IMR-90 (cell line): ENCODE results near the gene FAT1. TPM values are rescaled to one million over a fixed set of nuclear protein-coding genes. Genes with fewer than 3 reads are reported as not detected.

Source experiments
- ATAC-seq: fragments of 200-7000 bp; cut with Tn5 transposase; 2 replicates; pipeline ENCODE4 v1.9.1; 2020; ENCODE audit warnings: low read depth, mild to moderate bottlenecking, moderate library complexity
- BruUV-seq: library from RNA; stranded (reverse); fragments of 400-500 nt; replicated peaks from 2 replicates; lab custom pipeline; 2021; lab: Mats Ljungman, UMichigan
- CTCF ChIA-PET: fragments of 300-600 bp; formaldehyde crosslinking; extraction: SDS; loops from one replicate; lab custom pipeline; 2021; ENCODE audit warnings: antibody characterized with exemption; lab: Yijun Ruan, JAX
- POLR2A ChIA-PET: fragments of 300-600 bp; sonication (Branson Sonifier 250); formaldehyde crosslinking; loops from one replicate; lab custom pipeline; 2022; ENCODE audit warnings: antibody characterized with exemption; ENCODE audit not compliant: unreplicated experiment; lab: Charles Lee
- DNase-seq: peaks from one replicate; pipeline ENCODE4 v3.0.0; 2013
- H2AFZ ChIP-seq: replicated peaks from 2 replicates; pipeline ENCODE3; 2013; ENCODE audit warnings: low read length, mild to moderate bottlenecking; ENCODE audit not compliant: poor library complexity
- H2AK5ac ChIP-seq: 2 replicates; pipeline ENCODE4 v1.6.1; 2013; ENCODE audit warnings: low read depth, low read length, inconsistent platforms
- H2AK9ac ChIP-seq: replicated peaks from 2 replicates; pipeline ENCODE3; 2013; ENCODE audit warnings: mild to moderate bottlenecking, low read depth, low read length, moderate library complexity; ENCODE audit not compliant: poor library complexity
- H2BK120ac ChIP-seq: 2 replicates; pipeline ENCODE4 v1.6.1; 2013; ENCODE audit warnings: low read depth, low read length, inconsistent platforms
- H2BK15ac ChIP-seq: 3 replicates; pipeline ENCODE4 v1.6.1; 2013; ENCODE audit warnings: low read depth, low read length, inconsistent platforms
- H2BK20ac ChIP-seq: 2 replicates; pipeline ENCODE4 v1.6.1; 2013; ENCODE audit warnings: low read depth, mild to moderate bottlenecking, inconsistent platforms, low read length, moderate library complexity
- H2BK5ac ChIP-seq: 2 replicates; pipeline ENCODE4 v1.6.1; 2013; ENCODE audit warnings: mild to moderate bottlenecking, low read depth, low read length, inconsistent platforms; ENCODE audit not compliant: poor library complexity, severe bottlenecking
- H3K14ac ChIP-seq: replicated peaks from 2 replicates; pipeline ENCODE4 v1.6.1; 2013; ENCODE audit warnings: low read depth, low read length, inconsistent platforms
- H3K18ac ChIP-seq: 2 replicates; pipeline ENCODE4 v1.6.1; 2013; ENCODE audit warnings: low read depth, low read length, control low read depth
- H3K23ac ChIP-seq: 2 replicates; pipeline ENCODE4 v1.6.1; 2013; ENCODE audit warnings: low read depth, low read length, inconsistent platforms
- H3K27ac ChIP-seq: 2 replicates; pipeline ENCODE4 v1.5.1; 2013; ENCODE audit warnings: mild to moderate bottlenecking, control low read depth, low read length; ENCODE audit not compliant: insufficient read depth
- H3K27me3 ChIP-seq: 2 replicates; pipeline ENCODE4 v1.6.1; 2013; ENCODE audit warnings: low read length; ENCODE audit not compliant: control insufficient read depth, insufficient read depth
- H3K36me3 ChIP-seq: 2 replicates; pipeline ENCODE4 v1.6.1; 2013; ENCODE audit warnings: low read length, mixed read lengths; ENCODE audit not compliant: control insufficient read depth, insufficient read depth
- H3K4ac ChIP-seq: 2 replicates; pipeline ENCODE4 v1.6.1; 2013; ENCODE audit warnings: low read depth, low read length, inconsistent platforms
- H3K4me1 ChIP-seq: 2 replicates; pipeline ENCODE4 v1.6.1; 2013; ENCODE audit warnings: low read length, mixed read lengths; ENCODE audit not compliant: control insufficient read depth, insufficient read depth
- H3K4me2 ChIP-seq: 2 replicates; pipeline ENCODE4 v1.6.1; 2013; ENCODE audit warnings: low read depth, mild to moderate bottlenecking, control low read depth, low read length, moderate library complexity
- H3K4me3 ChIP-seq: 2 replicates; pipeline ENCODE4 v1.5.1; 2013; ENCODE audit warnings: low read depth, mild to moderate bottlenecking, control low read depth, low read length, moderate library complexity; ENCODE audit not compliant: insufficient read depth
- H3K56ac ChIP-seq: 2 replicates; pipeline ENCODE4 v1.6.1; 2013; ENCODE audit warnings: low read length, inconsistent platforms; ENCODE audit not compliant: insufficient read depth; ENCODE audit errors: extremely low read depth
- H3K79me1 ChIP-seq, 2 experiments: 2 replicates each; pipeline ENCODE4 v1.6.1; 2013; ENCODE audit warnings: low read length in 2 of 2, inconsistent platforms in 1 of 2, low read depth in 1 of 2
- H3K9ac ChIP-seq: 2 replicates; pipeline ENCODE4 v1.6.1; 2013; ENCODE audit warnings: low read depth, low read length, control low read depth
- H3K9me1 ChIP-seq: 2 replicates; pipeline ENCODE4 v1.6.1; 2013; ENCODE audit warnings: low read length, inconsistent platforms; ENCODE audit not compliant: insufficient read depth
- H3K9me3 ChIP-seq: 2 replicates; pipeline ENCODE4 v1.6.1; 2013; ENCODE audit warnings: low read length; ENCODE audit not compliant: control insufficient read depth, insufficient read depth
- H4K20me1 ChIP-seq: 2 replicates; pipeline ENCODE4 v1.6.1; 2013; ENCODE audit warnings: low read length, inconsistent platforms; ENCODE audit not compliant: insufficient read depth
- H4K5ac ChIP-seq: 2 replicates; pipeline ENCODE4 v1.6.1; 2013; ENCODE audit warnings: mild to moderate bottlenecking, low read depth, low read length, control low read depth
- H4K8ac ChIP-seq, 2 experiments: 2 replicates each; pipeline ENCODE4 v1.6.1; 2013; ENCODE audit warnings: low read depth in 2 of 2, low read length in 2 of 2, control low read depth in 1 of 2, inconsistent platforms in 1 of 2
- H4K91ac ChIP-seq: 2 replicates; pipeline ENCODE4 v1.6.1; 2013; ENCODE audit warnings: low read depth, low read length, inconsistent platforms; ENCODE audit not compliant: insufficient read depth
- BHLHE40 ChIP-seq: fragments of 150-350 bp; IDR thresholded peaks from 2 replicates; pipeline ENCODE4 v1.6.1; 2016; ENCODE audit warnings: mild to moderate bottlenecking, low read depth, low read length
- CEBPB ChIP-seq: IDR thresholded peaks from 2 replicates; pipeline ENCODE4 v1.6.1; 2012; ENCODE audit warnings: low read depth, low read length, improper control_type of control experiment
- CHD1 ChIP-seq: IDR thresholded peaks from 2 replicates; pipeline ENCODE4 v1.6.1; 2012; ENCODE audit warnings: low read depth, low read length, improper control_type of control experiment
- FOS ChIP-seq: fragments of 150-350 bp; IDR thresholded peaks from 2 replicates; pipeline ENCODE4 v1.6.1; 2016; ENCODE audit warnings: low read depth, low read length
- MAFK ChIP-seq: IDR thresholded peaks from 2 replicates; pipeline ENCODE4 v1.6.1; 2012; ENCODE audit warnings: low read depth, low read length, improper control_type of control experiment
- MAZ ChIP-seq: IDR thresholded peaks from 2 replicates; pipeline ENCODE4 v1.6.1; 2012; ENCODE audit warnings: low read depth, mild to moderate bottlenecking, low read length, improper control_type of control experiment, moderate library complexity, borderline replicate concordance
- MXI1 ChIP-seq: IDR thresholded peaks from 2 replicates; pipeline ENCODE4 v1.6.1; 2012; ENCODE audit warnings: low read depth, mild to moderate bottlenecking, low read length, moderate library complexity, borderline replicate concordance
- NFE2L2 ChIP-seq: fragments of 150-350 bp; IDR thresholded peaks from 2 replicates; pipeline ENCODE4 v1.6.1; 2016; ENCODE audit warnings: low read depth, mild to moderate bottlenecking, low read length
- POLR2A ChIP-seq: IDR thresholded peaks from 2 replicates; pipeline ENCODE4 v1.6.1; 2012; ENCODE audit warnings: mild to moderate bottlenecking, low read depth, low read length
- RAD21 ChIP-seq: IDR thresholded peaks from 2 replicates; pipeline ENCODE4 v1.6.1; 2012; ENCODE audit warnings: low read length, improper control_type of control experiment
- RCOR1 ChIP-seq: IDR thresholded peaks from 2 replicates; pipeline ENCODE4 v1.6.1; 2012; ENCODE audit warnings: mild to moderate bottlenecking, low read length, improper control_type of control experiment; ENCODE audit not compliant: insufficient replicate concordance
- RFX5 ChIP-seq: IDR thresholded peaks from 2 replicates; pipeline ENCODE4 v1.8.0; 2012; ENCODE audit warnings: low read depth, mild to moderate bottlenecking, low read length, moderate library complexity
- SMC3 ChIP-seq: fragments of 150-350 bp; IDR thresholded peaks from 2 replicates; pipeline ENCODE4 v1.6.1; 2016; ENCODE audit warnings: low read depth, mild to moderate bottlenecking, antibody characterized with exemption, low read length, moderate library complexity
- WGBS, 2 experiments: methylation state at CpG; one replicate each; pipeline versions ENCODE4 v1.1.5 to v1.1.7; 2013; ENCODE audit warnings: missing lambda C conversion rate in 2 of 2; ENCODE audit not compliant: insufficient read length in 1 of 2; ENCODE audit errors: extremely low coverage in 2 of 2; 5-methylcytosine and 5-hydroxymethylcytosine counted together
- dilution Hi-C: fragments of 300-500 bp; cut with HindIII; formaldehyde crosslinking; loops from one replicate; pipeline ENCODE4 v1.14.3; 2018; ENCODE audit warnings: low sequenced_read_pairs; ENCODE audit not compliant: unreplicated experiment
- in situ Hi-C: fragments of 300-500 bp; cut with MboI; formaldehyde crosslinking; loops from 3 replicates; pipeline ENCODE4 v1.14.3; 2019; ENCODE audit warnings: low sequenced_read_pairs, inconsistent platforms, mixed read lengths
- intact Hi-C: fragments of 100-400 bp; cut with micrococcal nuclease; formaldehyde crosslinking; loops from 2 replicates; pipeline ENCODE4 v1.10.0; 2022
- polyA plus RNA-seq, 3 experiments: library from polyadenylated mRNA; depleted of rRNA; stranded (reverse); fragments of >200 nt; gene quantifications; 2 replicates each; pipeline ENCODE4 v1.2.3, GENCODE V29; 2012; ENCODE audit warnings: low replicate concordance in 1 of 3
- total RNA-seq: library from RNA; depleted of rRNA; stranded (reverse); fragments of >200 nt; gene quantifications from 2 replicates; pipeline ENCODE4 v1.2.3, GENCODE V29; 2012
- TF ChIP-seq, protein P1 (sequence below): fragments of 150-350 bp; IDR thresholded peaks from 2 replicates; pipeline ENCODE4 v1.6.1; 2016; ENCODE audit warnings: low read depth, mild to moderate bottlenecking, low read length, moderate library complexity, borderline replicate concordance
- TF ChIP-seq, protein P2 (sequence below): conservative IDR thresholded peaks from 2 replicates; pipeline ENCODE4 v1.5.1; 2012; ENCODE audit warnings: mild to moderate bottlenecking, low read depth, low read length, improper control_type of control experiment
- TF ChIP-seq, protein P3 (sequence below): fragments of 150-350 bp; IDR thresholded peaks from 2 replicates; pipeline ENCODE4 v1.6.1; 2017; ENCODE audit warnings: mild to moderate bottlenecking, antibody characterized with exemption, low read length, low read depth

FAT1 gene
- total and polyA plus RNA-seq, 2 of the 4 experiments (the other 2 are of a cell fraction): 156 to 519 TPM

DNA sequence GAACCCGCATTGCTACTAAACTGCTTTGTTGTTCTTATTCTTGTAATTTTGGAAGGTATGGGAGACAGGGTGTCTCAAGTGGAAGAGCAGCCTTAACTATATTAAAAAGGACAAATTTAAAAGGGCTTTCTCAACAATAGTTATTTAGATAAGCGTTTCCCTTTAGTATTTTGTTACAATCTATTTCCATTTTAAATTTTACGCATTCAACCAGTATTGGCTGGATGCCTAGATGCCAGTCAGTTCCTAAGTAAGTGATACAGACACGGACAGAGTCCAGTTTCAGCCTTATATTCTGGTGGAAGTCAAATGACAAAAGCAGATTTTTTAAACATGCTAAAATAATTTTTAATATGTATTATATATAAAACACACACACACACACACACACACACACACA is 28.3 kb downstream of the FAT1 start:
- Histone ChIP-seq H4K91ac (no peak overlapping the region), H3K23ac (no peak overlapping the region), H4K5ac (no peak overlapping the region), H3K18ac (no peak overlapping the region), H3K9me3 (no peaks in the 10 kb centered on the region), H4K8ac (no peak overlapping the region), H3K4me2 (no peak overlapping the region), H2AK9ac (no peak overlapping the region), H3K4ac (no peak overlapping the region), H3K27me3 (no peaks in the 10 kb centered on the region), H4K20me1 (peaks cover 83% of the 10 kb centered on the region), H3K9me1 (peaks cover 25% of the 10 kb centered on the region), H2BK15ac (no peak overlapping the region), H2AFZ (no peak overlapping the region), H2BK120ac (no peak overlapping the region), H3K56ac (no peak overlapping the region), H3K9ac (no peak overlapping the region), H3K4me1 (peaks cover 9% of the 10 kb centered on the region), H2AK5ac (no peak overlapping the region), H3K36me3 (peaks cover 45% of the 10 kb centered on the region), H3K14ac (no peak overlapping the region), H2BK20ac (no peak overlapping the region), H2BK5ac (no peak overlapping the region), H3K27ac (no peak overlapping the region), H3K4me3 (no peak overlapping the region), H3K79me1 (peaks cover 4 to 58% of the 10 kb centered on the region in 2 experiments; a peak in 3 of 4 replicates)
- TF ChIP-seq FOS: no peak
- TF ChIP-seq, protein P1, sequence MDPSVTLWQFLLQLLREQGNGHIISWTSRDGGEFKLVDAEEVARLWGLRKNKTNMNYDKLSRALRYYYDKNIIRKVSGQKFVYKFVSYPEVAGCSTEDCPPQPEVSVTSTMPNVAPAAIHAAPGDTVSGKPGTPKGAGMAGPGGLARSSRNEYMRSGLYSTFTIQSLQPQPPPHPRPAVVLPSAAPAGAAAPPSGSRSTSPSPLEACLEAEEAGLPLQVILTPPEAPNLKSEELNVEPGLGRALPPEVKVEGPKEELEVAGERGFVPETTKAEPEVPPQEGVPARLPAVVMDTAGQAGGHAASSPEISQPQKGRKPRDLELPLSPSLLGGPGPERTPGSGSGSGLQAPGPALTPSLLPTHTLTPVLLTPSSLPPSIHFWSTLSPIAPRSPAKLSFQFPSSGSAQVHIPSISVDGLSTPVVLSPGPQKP: no peak
- TF ChIP-seq CHD1: no peak
- no peak for TF ChIP-seq BHLHE40
- TF ChIP-seq RFX5: no peak
- TF ChIP-seq, protein P2, sequence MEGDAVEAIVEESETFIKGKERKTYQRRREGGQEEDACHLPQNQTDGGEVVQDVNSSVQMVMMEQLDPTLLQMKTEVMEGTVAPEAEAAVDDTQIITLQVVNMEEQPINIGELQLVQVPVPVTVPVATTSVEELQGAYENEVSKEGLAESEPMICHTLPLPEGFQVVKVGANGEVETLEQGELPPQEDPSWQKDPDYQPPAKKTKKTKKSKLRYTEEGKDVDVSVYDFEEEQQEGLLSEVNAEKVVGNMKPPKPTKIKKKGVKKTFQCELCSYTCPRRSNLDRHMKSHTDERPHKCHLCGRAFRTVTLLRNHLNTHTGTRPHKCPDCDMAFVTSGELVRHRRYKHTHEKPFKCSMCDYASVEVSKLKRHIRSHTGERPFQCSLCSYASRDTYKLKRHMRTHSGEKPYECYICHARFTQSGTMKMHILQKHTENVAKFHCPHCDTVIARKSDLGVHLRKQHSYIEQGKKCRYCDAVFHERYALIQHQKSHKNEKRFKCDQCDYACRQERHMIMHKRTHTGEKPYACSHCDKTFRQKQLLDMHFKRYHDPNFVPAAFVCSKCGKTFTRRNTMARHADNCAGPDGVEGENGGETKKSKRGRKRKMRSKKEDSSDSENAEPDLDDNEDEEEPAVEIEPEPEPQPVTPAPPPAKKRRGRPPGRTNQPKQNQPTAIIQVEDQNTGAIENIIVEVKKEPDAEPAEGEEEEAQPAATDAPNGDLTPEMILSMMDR: no peak
- no peak for TF ChIP-seq RAD21
- TF ChIP-seq NFE2L2: no peak
- TF ChIP-seq RCOR1: no peak
- TF ChIP-seq SMC3: no peak
- TF ChIP-seq POLR2A: no peak
- TF ChIP-seq MAZ: no peak
- no peak for TF ChIP-seq MAFK
- TF ChIP-seq, protein P3, sequence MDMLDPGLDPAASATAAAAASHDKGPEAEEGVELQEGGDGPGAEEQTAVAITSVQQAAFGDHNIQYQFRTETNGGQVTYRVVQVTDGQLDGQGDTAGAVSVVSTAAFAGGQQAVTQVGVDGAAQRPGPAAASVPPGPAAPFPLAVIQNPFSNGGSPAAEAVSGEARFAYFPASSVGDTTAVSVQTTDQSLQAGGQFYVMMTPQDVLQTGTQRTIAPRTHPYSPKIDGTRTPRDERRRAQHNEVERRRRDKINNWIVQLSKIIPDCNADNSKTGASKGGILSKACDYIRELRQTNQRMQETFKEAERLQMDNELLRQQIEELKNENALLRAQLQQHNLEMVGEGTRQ: no peak
- no peak for TF ChIP-seq CEBPB
- no peak for TF ChIP-seq MXI1
- DNase-seq (no peak), ATAC-seq (no peak)
- in situ Hi-C loops: no loop called here
- no CpG with 5 or more reads among the region's 4 CpGs for WGBS, 2 experiments
- intact Hi-C loops: no loop called here
- no TSS peak for BruUV-seq
- ChIA-PET CTCF (interaction anchor here (0.6 kb wide), 1 partner anchor 131 kb away, joined by 3 read pairs; no protein-coding TSS in a partner anchor), POLR2A (no interaction called here)
- dilution Hi-C loops: no loop called here
